Activated naive CD4-positive, alpha-beta T cell treated with anti-CD3 and anti-CD28 coated beads, Interleukin-2, amount 50 U/mL, for 72 hours (primary cell): ENCODE data around the gene ZNF579. TPM values are rescaled to one million over a fixed set of nuclear protein-coding genes. Genes with fewer than 3 reads are reported as not detected.
"Not testable (repeated sequence)": the region's sequence is repeated elsewhere in the genome, so short reads cannot be mapped to it uniquely, and the experiment has no call there.

ENCODE experiments used
- ATAC-seq, 2 donors: fragments of 150-1000 bp; cut with Tn5 transposase; 2 replicates each; pipeline ENCODE4 v1.10.0; 2021; ENCODE audit warnings: mild to moderate bottlenecking in 2 of 2, moderate library complexity in 2 of 2
- DNase-seq, 2 donors: peaks; one replicate each; pipeline ENCODE4 v3.0.0; 2021 to 2022; ENCODE audit warnings: low spot score in 2 of 2
- H3K27ac Mint-ChIP-seq, 2 donors: one replicate each; pipeline ENCODE4 v1.8.0; 2022; ENCODE audit warnings: mild to moderate bottlenecking in 2 of 2, mixed read lengths in 2 of 2
- H3K36me3 Mint-ChIP-seq, 2 donors: one replicate each; pipeline ENCODE4 v1.8.0; 2022; ENCODE audit warnings: mixed read lengths in 2 of 2
- H3K9me3 Mint-ChIP-seq, 2 donors: one replicate each; pipeline ENCODE4 v1.8.0; 2022; ENCODE audit warnings: mixed read lengths in 2 of 2
- total RNA-seq, 2 donors: library from RNA; stranded (reverse); gene quantifications; one replicate each; pipeline ENCODE4 v1.2.3, GENCODE V29; 2022

ZNF579 gene
- total RNA-seq, 2 donors from 2014 or later: 8.7 to 10.1 TPM

DNA sequence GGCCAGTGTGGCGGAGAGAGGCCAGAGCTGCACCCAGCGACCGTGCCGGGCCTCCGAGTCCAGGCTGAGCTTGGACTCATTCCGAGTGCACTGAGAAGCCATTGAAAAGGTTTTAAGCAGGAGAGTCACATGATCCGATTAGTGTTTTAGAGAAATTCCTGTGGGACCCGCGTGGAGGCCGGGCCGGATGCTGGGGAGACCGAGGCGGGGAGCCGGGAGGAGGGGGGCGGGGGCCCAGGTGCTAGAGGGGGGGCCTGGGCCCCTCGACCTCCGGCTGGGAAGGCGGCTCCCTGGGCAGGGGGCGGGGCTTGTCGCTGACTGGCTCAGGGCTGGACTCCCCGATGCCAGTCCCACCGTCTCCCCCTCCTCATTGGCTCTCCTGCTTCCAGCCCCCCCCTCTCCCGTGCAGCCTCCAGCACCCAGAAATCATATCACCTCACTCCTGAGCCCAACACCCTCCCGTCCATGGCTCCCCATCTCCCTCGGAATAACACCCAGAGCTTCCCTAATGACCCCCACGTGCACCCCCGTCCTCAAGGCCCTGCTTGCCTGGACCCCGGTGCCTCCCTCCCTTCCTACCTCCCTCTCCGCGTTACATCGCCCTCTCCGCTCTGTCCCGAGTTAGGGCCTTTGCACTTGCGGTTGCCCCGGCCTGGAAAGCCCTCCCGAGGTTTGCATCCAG, 5.2 kb upstream of the ZNF579 start:
- DNase-seq (peak in 1 of 2 donors; percentile 46), ATAC-seq (peak; percentile 21 to 54)
- Mint-ChIP-seq H3K36me3 (no peaks in the 10 kb centered on the region), H3K9me3 (no peaks in the 10 kb centered on the region), H3K27ac (peak overlapping the region in 1 of 2 donors; percentile 4)

DNA sequence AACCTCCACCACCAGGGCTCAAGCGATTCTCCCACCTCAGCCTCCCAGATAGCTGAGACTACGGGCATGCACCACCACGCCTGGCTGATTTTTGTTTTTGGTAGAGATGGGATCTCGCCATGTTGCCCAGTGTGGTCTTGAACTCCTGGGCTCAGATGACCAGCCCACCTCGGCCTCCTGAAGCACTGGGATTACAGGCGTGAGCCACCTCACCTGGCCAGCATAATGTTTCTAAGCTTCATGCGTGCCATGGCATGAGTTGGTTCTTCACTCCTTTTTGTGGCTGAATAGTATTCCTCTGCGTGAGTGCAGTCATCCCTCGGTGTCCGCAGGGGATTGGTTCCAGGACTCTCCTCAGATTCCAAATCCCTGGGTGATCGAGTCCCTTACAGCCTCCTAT, 4.2 kb upstream of the ZNF579 start:
- Mint-ChIP-seq H3K9me3 (no peaks in the 10 kb centered on the region), H3K27ac (no peak overlapping the region), H3K36me3 (peaks cover 3% of the 10 kb centered on the region in 2 donors)
- ATAC-seq (no peak), DNase-seq (no peak)

DNA sequence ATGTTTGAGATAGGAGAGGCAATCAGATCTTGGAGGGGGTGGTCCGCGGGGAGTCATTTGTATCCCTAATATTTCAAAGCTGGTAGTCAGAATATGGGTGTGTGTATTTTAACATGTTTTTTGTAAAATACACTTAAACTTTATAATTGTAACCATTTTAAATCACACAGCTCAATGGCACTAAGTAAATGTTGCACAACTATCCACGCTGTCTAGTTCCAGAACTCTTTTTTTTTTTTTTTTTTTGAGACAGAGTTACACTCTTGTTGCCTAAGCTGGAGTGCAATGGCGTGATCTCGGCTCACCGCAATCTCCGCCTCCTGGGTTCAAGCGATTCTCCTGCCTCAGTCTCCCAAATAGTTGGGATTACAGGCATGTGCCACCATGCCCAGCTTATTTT, 3.2 kb upstream of the ZNF579 start:
- H3K36me3 Mint-ChIP-seq, ATAC-seq, H3K27ac Mint-ChIP-seq, DNase-seq, H3K9me3 Mint-ChIP-seq: not testable (repeated sequence)

DNA sequence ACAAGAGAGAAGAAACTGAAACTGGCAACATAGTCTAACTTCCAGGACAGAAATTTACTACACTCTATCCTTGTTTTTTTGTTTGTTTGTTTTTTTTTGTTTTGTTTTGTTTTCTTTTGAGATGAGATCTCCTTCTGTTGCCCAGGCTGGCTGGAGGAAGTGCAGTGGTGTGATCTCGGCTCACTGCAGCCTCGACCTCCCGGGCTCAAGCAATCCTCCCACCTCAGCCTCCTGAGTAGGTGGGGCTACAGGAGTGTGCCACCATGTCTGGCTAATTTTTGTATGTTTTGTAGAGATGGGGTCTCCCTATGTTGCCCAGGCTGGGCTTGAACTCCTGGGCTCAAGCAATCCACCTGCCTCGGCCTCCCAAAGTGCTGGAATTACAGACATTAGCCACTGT, 1.6 kb upstream of the ZNF579 start:
- not testable (repeated sequence) for ATAC-seq, DNase-seq, H3K9me3 Mint-ChIP-seq
- Mint-ChIP-seq H3K36me3 (peaks cover 8 to 11% of the 10 kb centered on the region in 2 donors), H3K27ac (peak overlapping the region in 1 of 2 donors; percentile 96)

DNA sequence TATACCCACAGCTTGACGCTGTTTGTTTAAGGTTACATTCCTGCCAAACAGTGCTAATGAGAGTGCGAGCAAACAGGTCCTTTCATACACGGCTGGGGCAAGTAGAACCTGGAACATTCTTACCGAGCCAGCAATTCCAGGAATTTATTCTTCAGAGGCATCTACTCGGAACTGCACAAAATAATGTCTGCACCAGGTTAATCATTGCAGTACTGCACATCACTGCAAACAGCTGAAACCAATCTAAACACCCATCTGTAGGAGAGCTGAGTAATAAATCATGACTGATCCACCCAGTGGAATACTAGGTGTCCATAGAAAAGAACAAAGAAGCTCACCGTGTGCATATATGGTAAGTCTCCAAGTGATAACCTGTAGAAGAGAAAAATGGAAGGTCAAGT, 1.2 kb upstream of the ZNF579 start:
- Mint-ChIP-seq H3K36me3 (peaks cover 8 to 16% of the 10 kb centered on the region in 2 donors), H3K9me3 (no peaks in the 10 kb centered on the region), H3K27ac (peak overlapping the region in 1 of 2 donors; percentile 96)
- DNase-seq (no peak), ATAC-seq (no peak)

- no peak for ATAC-seq
- peaks cover 8 to 19% of the 10 kb centered on the region in 2 donors for H3K36me3 Mint-ChIP-seq
- no peak for DNase-seq
- peak overlapping the region; percentile 38 to 96 for H3K27ac Mint-ChIP-seq
- no peaks in the 10 kb centered on the region for H3K9me3 Mint-ChIP-seq
Observed at GRCh38 chr19:55581145-55581822, 636 bp upstream of the ZNF579 start.

GRCh38 chr19:55579766-55580621, 654 bp downstream of the ZNF579 start:
- Mint-ChIP-seq H3K36me3 (peaks cover 8 to 19% of the 10 kb centered on the region in 2 donors), H3K9me3 (no peaks in the 10 kb centered on the region), H3K27ac (peak overlapping the region; percentile 73 to 96)
- DNase-seq (no peak), ATAC-seq (peak; percentile 51 to 53)

GRCh38 chr19:55578761-55579747, 1.6 kb downstream of the ZNF579 start:
- Mint-ChIP-seq H3K36me3 (peaks cover 8 to 19% of the 10 kb centered on the region in 2 donors), H3K9me3 (no peaks in the 10 kb centered on the region), H3K27ac (peak overlapping the region in 1 of 2 donors; percentile 96)
- DNase-seq (no peak), ATAC-seq (no peak)

- ATAC-seq (no peak), DNase-seq (no peak)
- H3K9me3 Mint-ChIP-seq: no peaks in the 10 kb centered on the region
- no peak overlapping the region for H3K27ac Mint-ChIP-seq
- peaks cover 8 to 19% of the 10 kb centered on the region in 2 donors for H3K36me3 Mint-ChIP-seq
Observed at GRCh38 chr19:55578031-55578760, 2.5 kb downstream of the ZNF579 start.

GRCh38 chr19:55576746-55577145, 3.9 kb downstream of the ZNF579 start:
- H3K36me3 Mint-ChIP-seq: peaks cover 8 to 19% of the 10 kb centered on the region in 2 donors
- DNase-seq (no peak), ATAC-seq (no peak)
- no peaks in the 10 kb centered on the region for H3K9me3 Mint-ChIP-seq
- no peak overlapping the region for H3K27ac Mint-ChIP-seq

- not testable (repeated sequence) for H3K27ac Mint-ChIP-seq, ATAC-seq, DNase-seq, H3K9me3 Mint-ChIP-seq
- H3K36me3 Mint-ChIP-seq: peaks cover 0 to 12% of the 10 kb centered on the region in 2 donors
Observed at GRCh38 chr19:55573929-55574328, 6.7 kb downstream of the ZNF579 start.

DNA sequence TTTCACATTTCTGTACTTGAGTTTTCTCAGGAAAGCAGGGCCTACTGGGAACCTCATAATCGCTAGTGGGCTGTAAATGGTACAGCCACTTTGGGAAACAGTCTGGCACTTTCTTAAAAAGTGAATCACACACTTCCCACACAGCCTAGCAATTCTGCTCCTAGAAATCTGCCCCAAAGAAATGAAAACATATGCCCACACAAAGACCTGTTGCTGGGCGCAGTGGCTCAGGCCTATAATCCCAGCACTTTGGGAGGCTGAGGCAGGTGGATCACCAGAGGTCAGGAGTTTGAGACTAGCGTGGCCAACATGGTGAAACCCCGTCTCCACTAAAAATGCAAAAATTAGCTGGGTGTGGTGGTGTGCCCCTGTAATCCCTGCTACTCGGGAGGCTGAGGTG, 11.2 kb downstream of the ZNF579 start:
- ATAC-seq, H3K27ac Mint-ChIP-seq, DNase-seq, H3K36me3 Mint-ChIP-seq, H3K9me3 Mint-ChIP-seq: not testable (repeated sequence)

DNA sequence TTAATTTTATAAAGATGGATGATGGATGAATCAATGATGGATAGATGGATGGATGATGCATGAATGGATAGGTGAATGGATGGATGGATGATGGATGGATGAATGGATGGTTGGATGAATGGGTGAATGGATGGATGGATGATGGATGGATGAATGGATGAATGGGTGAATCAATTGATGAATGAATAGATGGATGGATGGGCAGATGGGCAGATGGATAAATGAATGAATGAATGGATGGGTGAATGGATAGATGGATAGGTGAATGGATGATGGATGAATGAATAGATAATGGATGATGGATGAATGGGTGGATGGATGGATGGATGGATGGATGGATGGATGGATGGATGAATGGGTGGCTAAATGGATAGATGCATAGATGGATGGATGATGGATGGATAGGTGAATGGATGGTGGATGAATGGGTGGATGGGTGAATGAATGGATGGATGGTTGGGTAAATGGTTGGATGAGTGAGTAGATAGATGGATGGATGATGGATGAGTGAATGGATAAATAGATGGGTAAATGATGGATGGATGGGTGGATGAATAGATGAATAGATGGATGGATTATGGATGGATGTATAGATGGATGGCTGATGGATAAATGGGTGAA, 12.8 kb downstream of the ZNF579 start:
- Mint-ChIP-seq H3K36me3 (no peaks in the 10 kb centered on the region), H3K27ac (no peak overlapping the region), H3K9me3 (no peaks in the 10 kb centered on the region)
- no peak for ATAC-seq
- no peak for DNase-seq

DNA sequence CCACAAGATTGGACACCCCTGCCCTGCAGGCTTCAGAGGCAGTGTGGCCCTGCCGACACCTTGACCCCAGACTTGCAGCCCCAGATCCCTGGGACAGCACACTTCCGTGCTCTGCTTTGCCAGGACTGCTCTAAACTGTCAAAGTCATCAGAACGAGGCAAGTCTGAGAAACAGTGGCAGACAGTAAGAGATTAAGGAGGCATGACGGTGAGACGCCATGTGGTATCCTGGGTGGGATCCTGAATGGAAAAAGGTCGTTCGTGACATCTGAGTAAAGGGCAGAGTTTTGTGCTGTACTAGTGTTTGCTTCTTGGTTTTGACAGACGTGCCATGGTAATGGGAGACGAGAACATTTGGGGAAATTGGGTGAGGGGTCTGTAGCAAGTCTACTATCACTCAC, 13.8 kb downstream of the ZNF579 start:
- no peaks in the 10 kb centered on the region for H3K36me3 Mint-ChIP-seq
- DNase-seq (no peak), ATAC-seq (no peak)
- H3K27ac Mint-ChIP-seq: no peak overlapping the region
- no peaks in the 10 kb centered on the region for H3K9me3 Mint-ChIP-seq

DNA sequence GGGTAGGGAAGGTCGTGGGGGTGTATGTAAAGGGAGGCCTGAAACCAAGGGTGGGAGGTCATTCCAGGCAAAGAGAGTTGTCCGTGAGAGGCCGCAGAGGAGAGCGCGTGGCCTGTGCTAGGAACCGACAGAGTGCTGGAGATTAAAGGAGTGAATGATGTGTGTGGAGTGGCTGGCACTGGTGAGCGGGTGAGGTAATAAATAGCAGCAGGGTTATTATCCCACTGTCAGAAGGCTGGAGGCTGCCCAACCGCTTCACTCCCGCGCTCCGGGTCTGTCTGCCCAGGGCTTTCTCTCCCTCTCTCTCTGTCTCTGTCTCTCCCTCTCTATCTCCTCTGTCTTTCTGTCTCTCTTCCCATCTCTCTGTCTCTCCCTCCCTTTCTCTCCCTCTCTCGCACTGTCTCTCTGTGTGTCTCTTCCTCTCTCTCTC, 17.4 kb downstream of the ZNF579 start:
- Mint-ChIP-seq H3K9me3 (no peaks in the 10 kb centered on the region), H3K36me3 (no peaks in the 10 kb centered on the region), H3K27ac (no peak overlapping the region)
- ATAC-seq (no peak), DNase-seq (no peak)
